GM18867 (cell line): ENCODE data around the gene DNAJC21.

ENCODE experiments used
- ATAC-seq: cut with Tn5 transposase; IDR thresholded peaks from one replicate; pipeline ENCODE4 v1.9.1; 2021; ENCODE audit warnings: mild to moderate bottlenecking, moderate library complexity; ENCODE audit not compliant: unreplicated experiment

DNAJC21 gene

DNA sequence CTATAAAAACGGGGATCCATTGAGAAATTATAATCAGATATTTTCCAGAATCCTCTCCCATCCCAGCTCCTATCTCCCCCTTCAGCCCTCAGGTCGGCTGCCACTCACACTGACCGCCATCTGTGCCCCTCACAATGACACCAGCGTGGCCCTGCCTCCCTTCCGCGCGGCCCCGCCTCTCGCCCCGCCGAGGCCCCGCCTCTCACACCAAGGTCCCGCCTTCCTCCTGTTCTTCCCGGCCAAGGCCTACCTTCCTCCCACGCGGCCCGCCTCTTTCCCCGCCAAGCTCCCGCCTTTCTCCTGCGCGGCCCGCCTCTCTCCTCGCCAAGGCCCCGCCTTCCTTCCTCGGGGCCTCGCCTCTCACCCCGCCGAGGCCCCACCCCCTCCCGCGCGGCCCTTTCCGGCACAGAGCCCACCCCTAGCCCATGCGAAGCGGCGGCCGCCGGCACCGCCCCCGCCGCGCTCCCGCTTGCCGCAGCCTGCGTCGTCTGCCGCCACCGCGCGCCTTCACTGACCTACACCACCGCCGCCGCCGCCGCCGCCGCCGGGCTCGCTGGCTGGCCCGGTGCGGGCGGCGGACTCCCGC is at the start of gene DNAJC21:
TSS of gene DNAJC21 (plus strand) at position 426 of the 586 bp plus-strand sequence. CDS start 261 bp downstream, outside the sequence.
- peak; percentile 86 for ATAC-seq

DNA sequence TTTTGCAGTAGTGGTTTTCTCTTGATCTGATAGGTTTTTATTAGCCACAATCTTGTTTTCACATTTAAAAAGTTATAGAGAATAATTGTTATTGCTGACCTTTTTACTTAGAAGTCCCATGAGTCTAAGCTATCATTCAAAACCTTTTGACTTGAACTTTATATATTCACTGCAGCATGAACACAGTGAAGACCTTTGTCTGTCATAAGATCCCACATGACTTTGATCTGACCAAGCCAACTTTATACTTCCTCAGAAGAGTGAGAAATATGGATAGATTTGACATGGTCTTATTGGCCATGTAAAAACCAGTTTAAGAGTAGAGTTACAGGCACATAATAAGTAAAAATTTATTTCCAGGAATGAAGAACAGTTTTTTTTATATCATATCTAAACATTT is 48.1 kb upstream of the DNAJC21 start:
- ATAC-seq: no peak

DNA sequence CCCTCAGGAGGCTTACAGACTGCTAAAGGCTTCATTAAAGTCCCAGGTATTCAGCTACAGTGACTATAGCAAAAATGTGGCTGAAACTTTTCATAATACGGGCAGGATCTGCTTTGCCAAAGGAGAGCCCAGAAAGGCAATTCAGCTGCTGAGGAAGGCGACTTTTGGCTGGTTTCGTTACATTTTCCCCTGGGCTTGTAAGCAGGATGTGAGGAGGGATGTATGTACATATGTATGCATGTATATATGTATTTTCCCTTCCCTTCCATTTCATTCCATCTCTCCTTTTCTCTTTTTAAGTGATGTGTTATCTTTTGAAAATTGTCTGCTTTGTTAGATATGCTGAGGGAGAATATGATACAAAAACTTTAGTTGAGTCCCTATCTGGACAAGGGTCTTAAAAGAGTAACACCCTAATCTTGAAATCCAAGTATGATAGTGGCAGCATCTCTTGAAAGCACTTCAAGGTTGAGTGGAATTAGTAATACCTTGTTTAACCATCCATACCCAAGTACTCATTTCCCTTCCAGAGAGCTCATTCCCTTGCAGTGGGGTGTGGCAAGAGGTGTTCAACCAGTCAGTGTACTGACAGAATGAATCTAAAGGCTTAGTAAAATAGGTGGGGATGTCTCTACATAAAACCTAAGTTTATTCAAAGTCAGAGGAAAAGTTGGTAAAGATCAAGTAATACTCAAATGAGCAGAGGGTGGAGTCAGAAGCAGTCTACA is 42.8 kb upstream of the DNAJC21 start:
- no peak for ATAC-seq

DNA sequence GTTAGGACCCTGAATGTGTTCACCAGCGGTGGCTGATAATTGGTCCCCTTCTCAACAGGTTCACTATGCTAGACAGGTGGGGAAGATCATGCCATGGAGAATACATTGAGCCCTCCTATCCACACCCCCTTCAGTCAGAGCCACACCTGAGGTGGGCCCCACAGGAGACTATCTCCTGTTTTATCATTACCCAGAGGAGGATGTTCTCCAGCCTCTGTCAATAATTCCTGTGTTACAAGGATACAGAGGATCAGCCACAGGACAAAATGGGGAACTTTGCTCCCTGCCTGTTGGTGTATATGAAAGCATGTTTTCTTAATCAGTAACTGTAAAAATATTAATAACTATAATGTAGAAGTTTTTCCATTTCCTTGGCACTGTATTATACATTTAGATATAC is 40.0 kb upstream of the DNAJC21 start:
- no peak for ATAC-seq

DNA sequence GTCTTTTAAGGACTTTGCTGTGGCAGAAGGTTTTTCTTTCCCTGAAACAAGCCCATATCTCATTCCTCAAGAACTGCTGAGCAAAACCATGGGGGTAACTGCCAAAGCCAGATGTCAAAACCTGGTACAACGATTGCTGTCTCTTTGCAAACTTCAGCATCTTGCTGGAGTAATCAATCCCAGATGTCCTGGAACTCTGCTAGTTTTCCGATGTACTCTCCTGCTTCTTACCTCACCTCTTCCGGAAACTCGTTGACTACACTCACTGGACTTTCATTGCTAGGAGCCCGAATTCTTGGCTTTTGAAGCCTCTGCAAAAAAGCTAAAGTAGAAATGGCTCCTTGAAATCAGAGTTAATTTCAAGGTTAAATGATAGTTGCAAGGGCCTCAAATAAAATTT is 37.4 kb upstream of the DNAJC21 start:
- ATAC-seq: no peak

DNA sequence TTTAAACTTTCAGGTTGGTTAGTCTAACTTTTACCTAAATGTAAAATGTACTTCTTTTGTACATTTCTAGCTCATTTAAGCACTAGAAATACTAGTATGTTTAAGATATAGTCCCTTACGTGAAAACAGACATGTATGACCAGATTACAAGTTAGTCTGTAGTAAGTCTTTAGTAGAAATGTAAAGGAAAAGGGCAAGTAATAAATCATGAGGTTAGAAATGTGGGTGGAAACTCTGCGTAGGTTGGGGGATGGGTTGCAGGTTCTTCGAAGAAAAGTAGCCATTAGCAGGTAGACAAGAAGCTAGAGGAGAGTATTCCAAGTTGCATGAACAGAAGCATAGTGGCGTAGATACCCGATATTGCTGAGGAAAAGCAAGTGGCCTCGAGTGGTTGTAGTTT is 36.9 kb upstream of the DNAJC21 start:
- ATAC-seq: no peak

DNA sequence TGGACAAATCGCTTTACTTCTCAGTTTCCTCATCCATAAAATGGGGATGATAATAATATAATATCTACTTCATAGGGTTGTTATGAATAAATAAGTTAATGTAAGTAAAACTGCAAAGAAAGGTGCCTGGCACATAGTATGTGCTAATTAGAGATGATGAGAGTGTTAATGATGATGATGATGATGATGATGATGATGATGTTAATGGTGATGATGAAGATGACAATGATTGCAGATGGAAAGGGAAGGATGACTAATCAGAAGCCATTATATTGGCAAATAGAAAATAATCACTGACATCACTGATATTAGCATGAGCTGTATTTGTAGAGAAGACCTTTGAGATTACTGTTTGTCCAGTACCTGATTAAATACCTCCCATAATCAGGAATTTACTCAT is 34.6 kb upstream of the DNAJC21 start:
- no peak for ATAC-seq

DNA sequence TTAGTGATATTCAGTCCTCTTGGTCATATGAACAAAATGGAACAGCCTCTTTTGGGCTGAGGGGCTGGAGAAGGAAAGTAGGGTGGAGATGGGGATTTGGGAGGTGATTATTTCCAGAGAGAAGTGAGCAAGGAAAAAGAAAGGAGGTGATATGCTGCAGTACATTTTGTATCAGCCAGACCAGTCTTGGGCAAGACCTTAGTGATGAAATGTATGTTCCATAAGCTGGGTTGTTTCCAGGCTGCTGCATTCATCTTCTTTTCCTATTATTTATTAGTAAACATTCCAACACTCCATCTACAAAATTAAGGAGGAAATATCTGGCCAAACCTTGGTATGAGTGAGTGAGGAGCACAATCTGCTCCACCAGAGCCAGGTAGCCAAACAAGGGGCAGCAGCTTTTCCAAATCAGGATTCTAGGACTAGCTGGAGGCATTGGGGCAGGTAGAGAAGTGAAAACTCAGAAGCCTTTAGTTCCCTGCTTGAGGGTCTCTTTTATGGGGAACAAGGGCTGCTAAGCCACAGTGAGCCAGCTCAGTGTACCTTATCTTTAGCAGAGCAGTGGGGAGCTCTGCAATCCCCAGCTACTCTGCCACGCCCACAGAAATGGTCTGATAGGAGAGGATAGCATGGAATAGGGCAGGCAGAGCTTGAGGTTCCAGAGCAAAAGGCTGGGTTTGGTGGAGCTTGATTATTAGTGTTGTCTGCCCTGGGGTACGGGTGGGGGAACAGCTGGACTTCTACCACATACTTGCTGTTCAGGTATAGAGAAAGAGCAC is 33.5 kb upstream of the DNAJC21 start:
- ATAC-seq: no peak

DNA sequence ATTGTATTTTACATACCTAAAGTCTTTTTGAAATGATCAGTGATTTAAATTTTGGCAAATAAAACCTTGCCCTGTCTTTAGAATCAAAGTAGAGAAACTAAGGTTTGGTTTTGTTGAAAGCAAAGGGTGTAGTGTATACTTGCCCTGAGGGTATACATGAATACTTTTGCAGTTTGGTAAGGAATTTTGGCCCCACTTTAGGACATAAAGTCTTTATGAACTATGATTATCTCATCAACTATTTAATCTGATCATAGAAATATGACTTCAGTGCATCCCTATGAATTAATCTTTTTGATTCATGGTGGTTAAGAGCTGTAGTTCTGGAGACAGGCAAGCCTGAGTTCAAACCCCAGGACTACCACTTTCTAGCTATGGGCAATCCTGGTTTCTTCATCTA is 31.7 kb upstream of the DNAJC21 start:
- ATAC-seq: no peak

DNA sequence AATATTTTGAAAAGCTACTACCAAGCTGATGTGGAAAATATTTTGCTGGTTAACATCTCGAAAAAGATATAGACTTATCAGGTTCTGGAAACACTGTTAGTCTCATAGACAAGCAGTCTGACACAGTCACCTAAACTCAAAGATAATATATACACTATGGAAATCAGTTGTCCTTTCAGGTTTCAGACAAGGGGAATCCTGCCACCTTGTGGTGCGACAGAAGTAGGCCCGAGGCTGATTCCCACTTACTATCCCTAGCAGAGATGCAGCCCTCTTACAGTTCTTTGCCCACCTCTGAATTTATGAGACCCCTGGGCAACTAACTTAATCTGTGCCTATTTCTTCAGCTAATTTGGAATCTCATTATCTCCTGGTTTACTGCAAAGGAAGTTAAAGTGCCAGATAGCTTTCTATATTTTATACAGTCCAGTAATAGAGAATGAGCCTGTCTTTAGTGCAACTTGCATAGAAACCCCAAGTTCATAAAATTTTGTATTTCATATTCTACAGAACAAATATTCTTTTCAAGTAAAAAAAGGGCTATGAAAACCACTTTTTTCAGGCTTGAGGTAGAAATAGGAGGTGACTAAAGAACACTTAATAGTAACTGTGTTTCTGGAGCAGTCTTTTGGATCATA is 31.0 kb upstream of the DNAJC21 start:
- peak; percentile 93 for ATAC-seq

DNA sequence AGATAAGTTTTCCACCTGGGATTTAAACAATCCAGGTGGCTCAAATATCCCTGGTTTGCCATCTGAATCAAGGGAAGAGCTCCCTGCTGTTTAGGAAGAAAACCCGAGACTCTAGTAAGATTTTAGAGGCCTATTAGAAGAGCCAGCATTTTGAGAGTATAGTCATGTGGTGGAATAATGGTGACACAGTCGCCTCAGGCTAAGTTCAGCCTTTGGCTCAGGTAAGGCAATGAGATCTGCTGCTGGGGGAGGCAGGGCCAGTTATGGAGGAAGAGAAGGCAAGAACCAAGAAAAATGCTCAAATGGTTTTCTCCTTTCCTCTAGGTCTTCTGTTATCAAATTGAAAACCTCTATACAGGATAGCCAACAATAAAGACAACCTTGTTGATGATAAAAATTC is 30.3 kb upstream of the DNAJC21 start:
- no peak for ATAC-seq

DNA sequence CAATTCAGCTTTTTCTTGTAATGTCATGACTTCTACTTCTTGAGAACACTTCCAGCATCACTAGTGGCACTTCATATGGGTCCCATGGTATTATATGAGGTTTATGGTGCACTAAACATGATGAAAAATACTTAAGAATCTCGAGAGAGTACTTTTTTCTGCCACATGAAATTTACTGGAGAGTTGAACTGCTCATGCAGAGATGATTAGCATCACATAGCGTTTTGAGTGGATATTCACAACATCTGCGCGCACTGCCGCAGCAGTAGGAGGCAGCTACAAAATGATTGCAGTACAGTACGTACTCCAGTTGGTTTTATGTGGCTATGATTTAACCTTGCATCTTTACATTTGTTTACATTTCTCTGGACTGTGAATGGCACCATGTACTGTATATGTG is 28.7 kb upstream of the DNAJC21 start:
- ATAC-seq: no peak

DNA sequence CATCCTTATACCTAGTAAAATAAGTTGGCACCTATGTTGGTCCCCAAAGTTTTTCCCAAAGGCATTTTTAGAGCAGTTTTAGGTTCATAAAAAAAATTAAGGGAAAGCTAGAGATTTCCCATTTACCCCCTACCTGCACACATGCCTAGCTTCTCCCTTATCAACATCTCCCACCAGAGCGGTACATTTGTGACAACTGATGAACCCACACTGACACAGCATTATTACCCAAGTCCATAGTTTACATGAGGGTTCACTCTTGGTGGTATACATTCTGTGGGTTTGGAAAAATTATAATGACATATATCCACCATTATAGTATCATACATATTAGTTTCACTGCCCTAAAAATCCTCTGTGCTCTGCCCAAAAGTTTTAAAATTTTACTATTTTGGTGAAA is 26.1 kb upstream of the DNAJC21 start:
- no peak for ATAC-seq

DNA sequence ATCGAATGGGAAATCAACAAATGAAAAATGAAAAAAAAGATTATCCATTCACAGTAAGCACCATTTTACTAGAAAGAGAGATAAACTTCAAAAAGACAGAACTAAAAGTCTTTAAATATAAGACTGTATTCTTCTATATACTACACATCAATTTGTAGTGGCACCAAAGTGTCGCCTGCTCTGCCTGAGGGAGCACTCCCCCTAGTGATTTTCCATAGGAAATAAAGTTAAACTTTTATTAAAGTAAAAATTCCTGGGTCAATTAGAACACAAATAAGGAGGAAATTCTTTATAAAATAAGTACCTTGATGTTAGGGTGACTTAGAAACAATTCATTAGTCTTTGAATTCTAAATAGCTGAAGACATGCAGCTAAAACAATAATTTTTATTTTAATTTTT is 23.8 kb upstream of the DNAJC21 start:
- ATAC-seq: no peak

DNA sequence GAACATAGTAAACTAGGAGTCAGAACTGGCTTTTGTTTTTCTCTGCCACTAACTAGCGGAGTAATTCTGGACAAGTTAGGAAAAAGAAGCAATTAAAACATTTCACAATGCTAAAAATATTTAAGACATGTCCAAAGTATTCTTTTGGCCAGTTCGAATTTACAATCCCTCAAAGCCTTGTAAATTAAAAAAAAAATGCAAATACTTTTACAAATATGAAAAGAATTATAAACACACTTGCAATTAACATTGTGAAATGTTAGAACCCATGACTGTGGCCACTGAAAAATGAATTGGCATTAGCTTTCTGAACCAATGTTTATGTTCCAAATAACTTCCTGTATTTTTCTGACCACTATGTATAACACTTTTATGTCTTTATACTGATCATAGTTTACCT is 16.3 kb upstream of the DNAJC21 start:
- ATAC-seq: no peak

DNA sequence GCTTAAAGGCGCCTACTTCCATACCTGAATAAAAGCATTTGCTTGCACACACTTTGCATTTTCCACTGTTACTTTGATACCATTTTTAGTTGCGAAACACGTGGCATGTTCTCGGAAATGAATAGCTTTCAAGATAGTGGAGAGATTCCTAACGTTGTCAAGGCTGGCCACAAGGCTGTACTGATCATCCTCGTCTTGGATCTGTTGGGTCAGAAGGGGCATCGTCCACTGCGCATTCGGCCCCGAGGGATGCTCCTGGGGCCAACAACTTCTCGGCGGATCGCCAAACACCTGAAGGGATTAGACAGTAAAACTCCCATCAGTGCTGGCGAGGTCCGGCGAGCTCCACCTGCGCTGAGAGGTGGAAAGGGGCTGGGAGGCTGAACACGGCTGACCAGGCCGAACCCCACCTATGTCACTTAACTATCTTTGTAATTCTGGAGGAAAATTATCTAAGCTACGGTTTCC is 14.7 kb upstream of the DNAJC21 start:
- ATAC-seq: peak; percentile 19

DNA sequence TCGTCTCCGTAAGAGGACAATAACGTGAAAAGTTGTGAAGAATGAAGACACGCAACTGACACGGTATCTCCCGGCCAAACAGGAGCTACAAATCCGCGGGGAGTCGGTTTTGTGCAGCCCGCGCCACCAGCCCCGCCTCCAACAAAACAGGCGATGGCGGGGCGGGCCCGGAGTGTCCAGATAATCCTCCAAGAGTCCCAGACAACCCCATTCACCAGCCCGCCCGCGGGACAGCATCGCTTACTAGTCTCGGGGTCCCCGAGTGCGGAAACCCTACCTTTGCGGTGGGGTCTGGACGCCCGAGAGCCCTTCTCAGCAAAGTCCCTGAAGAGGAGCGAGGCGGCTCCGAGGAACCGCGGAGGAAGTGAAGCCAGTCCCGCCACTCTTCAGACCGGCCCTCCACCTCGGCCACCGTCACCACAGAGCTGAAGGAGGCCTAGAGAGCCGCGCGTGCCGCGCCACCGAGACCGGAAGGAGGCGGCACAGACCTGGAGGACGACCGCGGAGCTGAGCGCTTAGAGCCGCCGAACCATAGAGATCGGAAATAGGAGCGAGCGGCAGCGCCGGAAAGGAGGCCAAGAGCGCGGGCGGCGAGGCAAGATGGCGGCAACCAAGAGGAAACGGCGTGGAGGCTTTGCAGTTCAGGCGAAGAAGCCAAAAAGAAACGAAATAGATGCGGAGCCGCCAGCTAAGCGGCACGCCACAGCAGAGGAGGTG is 14.1 kb upstream of the DNAJC21 start, which contains the start of the genes BRIX1 and RAD1:
TSS of gene BRIX1 (plus strand) at position 573 of the 717 bp plus-strand sequence. CDS start at position 601, 28 bp downstream.
TSS of gene RAD1 (minus strand) at position 366 of the 717 bp plus-strand sequence. CDS start 612 bp downstream, outside the sequence.
- peak; percentile 98 for ATAC-seq

DNA sequence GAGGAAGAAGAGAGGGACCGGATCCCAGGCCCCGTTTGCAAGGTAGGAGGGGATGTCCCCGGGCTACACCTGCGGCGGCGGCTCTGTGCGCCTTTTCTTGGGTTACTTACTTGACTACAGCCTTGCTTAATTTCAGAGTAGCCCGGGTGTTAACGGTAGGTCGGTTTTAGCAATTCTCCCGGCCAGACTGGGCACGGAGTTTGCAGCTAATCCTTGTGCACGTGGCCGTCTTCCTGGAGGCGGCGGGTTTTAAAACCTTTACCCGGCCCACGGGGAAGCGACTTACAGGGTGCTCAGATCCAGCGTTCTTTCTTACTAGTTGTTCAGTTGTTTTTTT is 13.5 kb upstream of the DNAJC21 start:
- ATAC-seq: peak; percentile 16

DNA sequence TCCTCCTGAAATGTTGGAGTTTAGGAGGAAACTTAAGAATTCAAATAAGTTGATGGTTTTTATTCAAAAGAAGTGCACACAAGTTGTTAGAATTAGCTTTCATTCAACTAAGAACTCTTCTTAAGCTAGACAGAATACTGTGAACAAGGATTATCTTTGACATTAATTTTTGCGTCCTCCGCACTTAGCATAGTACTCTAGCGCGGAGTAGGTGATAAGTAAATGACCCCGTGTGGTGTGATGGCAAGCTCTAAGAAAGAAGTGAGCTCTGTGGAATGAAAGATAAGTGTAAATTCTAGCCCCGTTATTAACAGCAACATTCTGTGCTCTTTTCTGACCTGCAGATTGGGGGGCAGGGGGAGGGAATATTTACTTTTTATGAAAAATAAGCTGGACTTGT is 12.8 kb upstream of the DNAJC21 start:
- ATAC-seq: no peak

DNA sequence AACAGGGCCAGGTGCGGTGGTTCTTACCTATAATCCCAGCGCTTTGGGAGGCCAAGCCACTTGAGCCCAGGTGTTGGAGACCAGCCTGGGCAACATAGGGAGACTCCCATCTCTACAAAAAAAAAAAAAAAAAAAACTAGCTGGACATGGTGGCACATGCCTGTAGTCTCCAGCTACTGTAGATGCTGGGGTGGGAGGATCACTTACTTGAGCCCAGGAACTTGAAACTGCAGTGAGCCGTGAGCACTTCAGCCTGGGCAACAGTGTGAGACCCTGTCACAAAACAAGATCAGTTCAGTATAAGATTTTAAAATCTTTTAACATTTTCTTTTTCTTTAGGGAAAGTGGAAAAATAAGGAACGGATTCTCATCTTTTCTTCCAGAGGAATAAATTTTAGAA is 11.3 kb upstream of the DNAJC21 start:
- ATAC-seq: no peak

DNA sequence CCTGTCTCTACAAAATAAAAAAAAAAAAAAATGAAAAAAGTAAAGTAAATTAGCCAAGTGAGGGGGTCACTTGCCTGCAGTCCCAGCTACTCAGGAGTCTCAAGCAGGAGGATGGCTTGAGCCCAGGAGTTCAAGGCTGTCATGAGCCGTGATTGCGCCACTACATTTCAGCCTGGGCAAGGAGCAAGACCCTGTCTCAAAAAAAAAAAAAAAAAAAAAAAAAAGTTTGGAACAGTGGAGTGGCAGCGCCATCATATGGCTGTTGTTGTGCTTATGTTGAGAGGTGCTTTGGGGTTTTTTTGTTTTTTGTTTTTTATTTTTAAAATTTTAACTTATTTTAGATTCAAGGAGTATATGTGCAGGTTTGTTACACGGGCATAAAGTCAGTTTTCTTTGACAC is 10.3 kb upstream of the DNAJC21 start:
- ATAC-seq: no peak
